ENCODE data around the gene TMEM244. TPM values are rescaled to one million over a fixed set of nuclear protein-coding genes. Genes with fewer than 3 reads are reported as not detected.
"Not testable (repeated sequence)": the region's sequence is repeated elsewhere in the genome, so short reads cannot be mapped to it uniquely, and the experiment has no call there.

Gene TMEM244
- total RNA-seq, 1 donor from 2014 or later, result not detected

GRCh38 chr6:129842137-129842536, 19.0 kb downstream of the TMEM244 start:
- no peaks in the 10 kb centered on the region for H3K27me3 Mint-ChIP-seq (ENCODE audit: low read depth, unreplicated experiment)
- Histone ChIP-seq H3K36me3 (ENCODE audit: insufficient read depth, low read length) (no peaks in the 10 kb centered on the region), H3K9me3 (ENCODE audit: insufficient read depth, low read depth, low read length) (no peaks in the 10 kb centered on the region), H3K4me2 (ENCODE audit: low read length) (no peak overlapping the region), H3K27ac (ENCODE audit: low read depth, low read length) (no peak overlapping the region), H3K4me1 (ENCODE audit: insufficient read depth, low read length) (peaks cover 3% of the 10 kb centered on the region), H3K79me2 (ENCODE audit: insufficient read depth, low read length) (no peaks in the 10 kb centered on the region), H3K9ac (ENCODE audit: low read length) (no peak overlapping the region), H2AFZ (ENCODE audit: low read depth, low read length) (no peak overlapping the region), H3K4me3 (ENCODE audit: insufficient read depth, low read depth, low read length) (no peak overlapping the region), H4K20me1 (ENCODE audit: insufficient read depth, low read length) (no peaks in the 10 kb centered on the region), H3K27me3 (ENCODE audit: insufficient read depth, low read length) (no peaks in the 10 kb centered on the region)
- H3K4me3 Mint-ChIP-seq (ENCODE audit: unreplicated experiment), result no peak overlapping the region
- H3K27ac Mint-ChIP-seq (ENCODE audit: unreplicated experiment), result no peak overlapping the region
- DNase-seq (ENCODE audit: low read depth) (no peak), FAIRE-seq (no peak)
- H3K9me3 Mint-ChIP-seq (ENCODE audit: unreplicated experiment), result peaks cover 16% of the 10 kb centered on the region
- peaks cover 8% of the 10 kb centered on the region for H3K4me1 Mint-ChIP-seq (ENCODE audit: low read depth, unreplicated experiment)
- H3K36me3 Mint-ChIP-seq (ENCODE audit: low read depth, unreplicated experiment), result no peaks in the 10 kb centered on the region
- TF ChIP-seq, protein P1, sequence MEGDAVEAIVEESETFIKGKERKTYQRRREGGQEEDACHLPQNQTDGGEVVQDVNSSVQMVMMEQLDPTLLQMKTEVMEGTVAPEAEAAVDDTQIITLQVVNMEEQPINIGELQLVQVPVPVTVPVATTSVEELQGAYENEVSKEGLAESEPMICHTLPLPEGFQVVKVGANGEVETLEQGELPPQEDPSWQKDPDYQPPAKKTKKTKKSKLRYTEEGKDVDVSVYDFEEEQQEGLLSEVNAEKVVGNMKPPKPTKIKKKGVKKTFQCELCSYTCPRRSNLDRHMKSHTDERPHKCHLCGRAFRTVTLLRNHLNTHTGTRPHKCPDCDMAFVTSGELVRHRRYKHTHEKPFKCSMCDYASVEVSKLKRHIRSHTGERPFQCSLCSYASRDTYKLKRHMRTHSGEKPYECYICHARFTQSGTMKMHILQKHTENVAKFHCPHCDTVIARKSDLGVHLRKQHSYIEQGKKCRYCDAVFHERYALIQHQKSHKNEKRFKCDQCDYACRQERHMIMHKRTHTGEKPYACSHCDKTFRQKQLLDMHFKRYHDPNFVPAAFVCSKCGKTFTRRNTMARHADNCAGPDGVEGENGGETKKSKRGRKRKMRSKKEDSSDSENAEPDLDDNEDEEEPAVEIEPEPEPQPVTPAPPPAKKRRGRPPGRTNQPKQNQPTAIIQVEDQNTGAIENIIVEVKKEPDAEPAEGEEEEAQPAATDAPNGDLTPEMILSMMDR (IDR thresholded peaks at IDR 0.05; ENCODE audit: insufficient read depth, low read depth, low read length), result no peak
- TF ChIP-seq EZH2 (IDR thresholded peaks at IDR 0.05; ENCODE audit: insufficient read depth, low read length), result no peak

DNA sequence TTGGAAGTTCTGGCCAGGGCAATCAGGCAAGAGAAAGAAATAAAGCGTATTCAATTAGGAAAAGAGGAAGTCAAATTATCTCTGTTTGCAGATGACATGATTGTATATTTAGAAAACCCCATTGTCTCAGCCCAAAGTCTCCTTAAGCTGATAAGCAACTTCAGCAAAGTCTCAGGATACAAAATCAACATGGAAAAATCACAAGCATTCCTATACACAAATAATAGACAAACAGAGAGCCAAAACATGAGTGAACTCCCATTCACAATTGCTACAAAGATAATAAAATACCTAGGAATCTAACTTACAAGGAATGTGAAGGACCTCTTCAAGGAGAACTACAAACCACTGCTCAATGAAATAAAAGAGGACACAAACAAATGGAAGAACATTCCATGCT, 21.6 kb downstream of the TMEM244 start:
- H3K4me2 ChIP-seq (ENCODE audit: low read length); H2AFZ ChIP-seq (ENCODE audit: low read depth, low read length); H3K27ac Mint-ChIP-seq (ENCODE audit: unreplicated experiment); H3K27me3 Mint-ChIP-seq (ENCODE audit: low read depth, unreplicated experiment); DNase-seq (ENCODE audit: low read depth); H3K4me3 ChIP-seq (ENCODE audit: insufficient read depth, low read depth, low read length); H3K79me2 ChIP-seq (ENCODE audit: insufficient read depth, low read length); H4K20me1 ChIP-seq (ENCODE audit: insufficient read depth, low read length); H3K9ac ChIP-seq (ENCODE audit: low read length); H3K4me1 ChIP-seq (ENCODE audit: insufficient read depth, low read length); H3K36me3 Mint-ChIP-seq (ENCODE audit: low read depth, unreplicated experiment); H3K4me1 Mint-ChIP-seq (ENCODE audit: low read depth, unreplicated experiment); H3K4me3 Mint-ChIP-seq (ENCODE audit: unreplicated experiment); H3K27me3 ChIP-seq (ENCODE audit: insufficient read depth, low read length); H3K36me3 ChIP-seq (ENCODE audit: insufficient read depth, low read length); H3K9me3 ChIP-seq (ENCODE audit: insufficient read depth, low read depth, low read length); FAIRE-seq; H3K27ac ChIP-seq (ENCODE audit: low read depth, low read length): not testable (repeated sequence)
- H3K9me3 Mint-ChIP-seq (ENCODE audit: unreplicated experiment), result peaks cover 20% of the 10 kb centered on the region

DNA sequence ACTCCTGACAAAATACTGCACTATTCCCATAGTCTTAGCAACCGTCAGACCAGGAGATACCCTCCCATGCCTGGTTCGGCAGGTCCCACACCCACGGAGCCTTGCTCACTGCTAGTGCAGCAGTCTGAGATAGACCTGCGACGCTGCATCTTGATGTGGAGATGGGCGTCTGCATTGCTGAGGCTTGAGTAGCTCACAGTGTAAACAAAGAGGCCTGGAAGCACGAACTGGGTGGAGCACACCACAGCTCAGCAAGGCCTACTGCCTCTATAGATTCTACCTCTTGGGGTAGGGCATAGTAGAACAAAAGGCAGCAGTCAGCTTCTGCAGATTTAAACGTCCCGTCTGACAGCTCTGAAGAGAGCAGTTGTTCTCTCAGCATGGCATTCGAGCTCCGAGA, 25.4 kb downstream of the TMEM244 start:
- no peak overlapping the region for H3K27ac ChIP-seq (ENCODE audit: low read depth, low read length)
- Mint-ChIP-seq H3K4me3 (ENCODE audit: unreplicated experiment) (no peak overlapping the region), H3K4me1 (ENCODE audit: low read depth, unreplicated experiment) (no peaks in the 10 kb centered on the region), H3K9me3 (ENCODE audit: unreplicated experiment) (peaks cover 20% of the 10 kb centered on the region), H3K27me3 (ENCODE audit: low read depth, unreplicated experiment) (no peaks in the 10 kb centered on the region), H3K27ac (ENCODE audit: unreplicated experiment) (no peak overlapping the region), H3K36me3 (ENCODE audit: low read depth, unreplicated experiment) (no peaks in the 10 kb centered on the region)
- no peaks in the 10 kb centered on the region for H3K79me2 ChIP-seq (ENCODE audit: insufficient read depth, low read length)
- H4K20me1 ChIP-seq (ENCODE audit: insufficient read depth, low read length), result no peaks in the 10 kb centered on the region
- H3K4me1 ChIP-seq (ENCODE audit: insufficient read depth, low read length), result no peaks in the 10 kb centered on the region
- H3K4me3 ChIP-seq (ENCODE audit: insufficient read depth, low read depth, low read length), result peak overlapping the region; percentile 23
- no peaks in the 10 kb centered on the region for H3K36me3 ChIP-seq (ENCODE audit: insufficient read depth, low read length)
- H3K9me3 ChIP-seq (ENCODE audit: insufficient read depth, low read depth, low read length), result no peaks in the 10 kb centered on the region
- no peaks in the 10 kb centered on the region for H3K27me3 ChIP-seq (ENCODE audit: insufficient read depth, low read length)
- H3K4me2 ChIP-seq (ENCODE audit: low read length), result peak overlapping the region; percentile 55
- FAIRE-seq (no peak), DNase-seq (ENCODE audit: low read depth) (peak; percentile 14)
- H2AFZ ChIP-seq (ENCODE audit: low read depth, low read length), result peak overlapping the region; percentile 34
- TF ChIP-seq, protein P1 (IDR thresholded peaks at IDR 0.05; ENCODE audit: insufficient read depth, low read depth, low read length), result no peak
- no peak for TF ChIP-seq EZH2 (IDR thresholded peaks at IDR 0.05; ENCODE audit: insufficient read depth, low read length)
- H3K9ac ChIP-seq (ENCODE audit: low read length), result no peak overlapping the region
